Activated naive CD8-positive, alpha-beta T cell treated with anti-CD3 and anti-CD28 coated beads, Interleukin-2, amount 10 ng/mL, durations not matched to agents 7 days and 5 days (primary cell): Measurements from ENCODE around the gene CLSTN1. TPM values are rescaled to one million over a fixed set of nuclear protein-coding genes. Genes with fewer than 3 reads are reported as not detected.

Experiments used
- ATAC-seq: fragments of 150-1000 bp; cut with Tn5 transposase; one replicate; pipeline ENCODE4 v1.10.0; 2021; ENCODE audit warnings: low read depth, moderate library complexity
- POLR2A ChIA-PET: fragments of 350-600 bp; sonication (Branson Sonifier 250); formaldehyde crosslinking; loops from one replicate; lab custom pipeline; 2021; ENCODE audit warnings: antibody characterized with exemption; lab: Charles Lee
- DNase-seq: peaks from one replicate; pipeline ENCODE4 v3.0.0; 2021
- H3K27ac Mint-ChIP-seq: one replicate; pipeline ENCODE4 v1.8.0; 2022; ENCODE audit warnings: mild to moderate bottlenecking, mixed read lengths
- H3K27me3 Mint-ChIP-seq: one replicate; pipeline ENCODE4 v1.8.0; 2022; ENCODE audit warnings: mild to moderate bottlenecking, moderate library complexity, mixed read lengths
- H3K36me3 Mint-ChIP-seq: one replicate; pipeline ENCODE4 v1.8.0; 2021; ENCODE audit warnings: mild to moderate bottlenecking, mixed read lengths
- H3K4me1 Mint-ChIP-seq: one replicate; pipeline ENCODE4 v1.8.0; 2021; ENCODE audit warnings: mixed read lengths
- H3K4me3 Mint-ChIP-seq: one replicate; pipeline ENCODE4 v1.8.0; 2022; ENCODE audit warnings: mild to moderate bottlenecking, moderate library complexity, mixed read lengths
- H3K9me3 Mint-ChIP-seq: one replicate; pipeline ENCODE4 v1.8.0; 2021; ENCODE audit warnings: mixed read lengths
- total RNA-seq, 2 experiments: library from RNA; stranded (reverse); gene quantifications; one replicate each; pipeline ENCODE4 v1.2.3, GENCODE V29; 2021

Gene CLSTN1
- total RNA-seq, 2 experiments from 2014 or later: 104 to 106 TPM

DNA sequence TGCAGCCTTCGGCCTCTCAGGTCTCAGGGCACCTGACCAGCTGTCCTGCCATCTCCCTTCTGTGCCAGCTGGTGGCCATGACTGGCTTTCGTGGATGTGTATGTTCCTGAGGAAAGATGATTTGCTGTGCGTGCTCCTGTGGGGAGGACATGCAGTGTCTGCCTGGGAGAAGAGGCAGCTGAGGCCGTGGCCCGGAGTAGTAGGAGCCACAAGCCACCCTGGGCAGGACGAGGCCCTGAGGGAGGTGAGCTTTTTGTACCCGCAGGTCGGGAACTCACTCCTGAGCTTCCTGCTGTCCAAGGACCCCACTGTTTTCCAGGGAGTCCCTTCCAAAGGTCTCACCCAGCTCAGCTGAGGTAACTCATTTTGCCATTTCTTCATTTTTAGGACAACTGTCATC is 113.7 kb downstream of the CLSTN1 start:
- peaks cover 56% of the 10 kb centered on the region for H3K36me3 Mint-ChIP-seq
- H3K27ac Mint-ChIP-seq: peak overlapping the region; percentile 70
- POLR2A ChIA-PET: no interaction called here
- H3K27me3 Mint-ChIP-seq: no peaks in the 10 kb centered on the region
- peaks cover 57% of the 10 kb centered on the region for H3K4me1 Mint-ChIP-seq
- no peak for DNase-seq
- ATAC-seq: no peak
- H3K4me3 Mint-ChIP-seq: no peak overlapping the region
- H3K9me3 Mint-ChIP-seq: no peaks in the 10 kb centered on the region

DNA sequence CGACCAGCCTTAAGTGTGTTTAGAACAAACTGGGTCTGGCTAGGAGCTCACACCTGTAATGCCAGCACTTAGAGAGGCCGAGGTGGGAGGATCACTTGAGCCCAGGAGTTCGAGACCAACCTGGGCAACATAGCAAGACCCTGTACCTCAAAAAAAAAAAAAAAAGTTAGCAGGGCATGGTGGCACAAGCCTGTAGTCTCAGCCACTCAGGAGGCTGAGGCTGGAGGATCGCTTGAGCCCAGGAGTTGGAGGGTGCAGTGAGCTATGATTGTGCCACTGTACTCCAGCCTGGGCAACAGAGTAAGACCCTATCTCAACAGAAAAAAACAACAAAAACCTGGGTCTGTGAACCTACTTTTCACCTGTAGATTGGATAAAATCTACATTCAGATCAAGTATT is 117.6 kb downstream of the CLSTN1 start:
- Mint-ChIP-seq H3K9me3 (peaks cover 4% of the 10 kb centered on the region), H3K27ac (no peak overlapping the region), H3K4me1 (peaks cover 54% of the 10 kb centered on the region), H3K36me3 (peaks cover 59% of the 10 kb centered on the region), H3K4me3 (no peak overlapping the region), H3K27me3 (no peaks in the 10 kb centered on the region)
- no peak for ATAC-seq
- POLR2A ChIA-PET: interaction anchor here (0.7 to 3.9 kb wide), 4 partner anchors 10 to 118 kb away, joined by 3 to 28 read pairs (median 4); no protein-coding TSS in a partner anchor
- no peak for DNase-seq

DNA sequence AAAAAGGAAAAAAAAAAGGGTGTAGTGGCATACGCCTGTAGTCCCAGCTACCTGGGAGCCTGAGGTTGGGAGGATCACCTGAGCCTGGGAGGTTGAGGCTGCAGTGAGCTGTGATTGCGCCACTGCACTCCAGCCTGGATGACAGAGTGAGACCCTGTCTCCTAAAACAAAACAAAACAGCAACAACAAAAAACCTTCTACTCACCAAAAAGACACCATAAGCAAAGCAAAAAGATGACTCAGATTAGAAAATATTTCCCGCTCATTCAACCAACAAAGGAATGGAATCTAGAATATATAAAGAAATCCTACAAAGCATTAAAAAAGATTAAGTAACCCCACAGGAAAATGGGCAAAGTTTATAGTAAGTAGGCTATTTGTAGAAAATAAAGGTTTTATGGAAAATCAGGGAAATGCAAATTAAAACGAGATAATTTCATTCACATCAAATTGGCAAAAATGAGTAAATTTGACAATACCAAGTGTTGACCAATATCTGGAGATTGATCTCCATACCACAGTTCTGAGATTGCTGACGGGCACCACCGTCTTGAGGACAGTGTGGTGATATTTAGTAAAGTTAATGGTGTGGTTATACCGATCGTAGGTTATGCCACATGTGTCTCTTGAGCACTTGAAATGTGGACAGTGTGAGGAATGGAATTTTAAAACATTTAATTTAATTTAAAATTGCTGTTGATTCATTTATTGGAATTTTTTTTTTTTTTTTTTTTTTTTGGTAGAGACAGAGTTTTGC is 118.2 kb downstream of the CLSTN1 start:
- Mint-ChIP-seq H3K27ac (peak overlapping the region; percentile 70), H3K4me1 (peaks cover 58% of the 10 kb centered on the region), H3K27me3 (no peaks in the 10 kb centered on the region), H3K9me3 (peaks cover 4% of the 10 kb centered on the region), H3K36me3 (peaks cover 59% of the 10 kb centered on the region), H3K4me3 (peak overlapping the region; percentile 6)
- no peak for DNase-seq
- POLR2A ChIA-PET: interaction anchor here (0.7 to 3.9 kb wide), 6 partner anchors 11 to 116 kb away, joined by 4 to 28 read pairs (median 4); no protein-coding TSS in a partner anchor
- ATAC-seq: no peak

DNA sequence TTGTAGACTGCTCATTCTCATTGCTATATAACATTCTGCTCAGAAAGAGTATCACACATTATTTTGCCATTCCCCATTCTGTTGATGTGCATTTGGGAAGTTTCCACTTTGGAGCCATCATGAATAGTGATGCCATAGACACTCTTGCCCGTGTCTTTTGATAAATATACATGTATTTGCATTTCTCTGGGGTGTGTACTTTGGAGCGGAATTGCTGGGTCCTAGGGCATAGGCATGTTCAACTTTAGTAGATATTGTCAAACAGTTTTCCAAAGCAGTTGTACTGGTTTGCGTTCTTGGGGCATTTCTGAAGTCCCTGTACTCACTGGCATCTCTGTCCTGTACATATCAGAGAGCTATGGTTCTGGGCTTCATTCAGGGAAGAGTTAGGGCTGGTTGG is 120.1 kb downstream of the CLSTN1 start:
- POLR2A ChIA-PET: interaction anchor here (1.4 to 2.9 kb wide), 4 partner anchors 13 to 75 kb away, joined by 3 to 15 read pairs (median 10); partner anchors contain the start of gene PIK3CD
- no peaks in the 10 kb centered on the region for H3K27me3 Mint-ChIP-seq
- H3K27ac Mint-ChIP-seq: peak overlapping the region; percentile 87
- peaks cover 57% of the 10 kb centered on the region for H3K36me3 Mint-ChIP-seq
- no peak for ATAC-seq
- peaks cover 4% of the 10 kb centered on the region for H3K9me3 Mint-ChIP-seq
- DNase-seq: no peak
- peak overlapping the region; percentile 79 for H3K4me3 Mint-ChIP-seq
- H3K4me1 Mint-ChIP-seq: peaks cover 54% of the 10 kb centered on the region

- peak overlapping the region; percentile 79 for H3K4me3 Mint-ChIP-seq
- peaks cover 56% of the 10 kb centered on the region for H3K4me1 Mint-ChIP-seq
- peak overlapping the region; percentile 87 for H3K27ac Mint-ChIP-seq
- no peaks in the 10 kb centered on the region for H3K27me3 Mint-ChIP-seq
- POLR2A ChIA-PET: interaction anchor here (0.9 to 2.9 kb wide), 5 partner anchors 11 to 74 kb away, joined by 3 to 15 read pairs (median 6); partner anchors contain the start of gene PIK3CD
- ATAC-seq: no peak
- no peak for DNase-seq
- peaks cover 4% of the 10 kb centered on the region for H3K9me3 Mint-ChIP-seq
- H3K36me3 Mint-ChIP-seq: peaks cover 60% of the 10 kb centered on the region
Observed at GRCh38 chr1:9703165-9703509, 120.6 kb downstream of the CLSTN1 start.

DNA sequence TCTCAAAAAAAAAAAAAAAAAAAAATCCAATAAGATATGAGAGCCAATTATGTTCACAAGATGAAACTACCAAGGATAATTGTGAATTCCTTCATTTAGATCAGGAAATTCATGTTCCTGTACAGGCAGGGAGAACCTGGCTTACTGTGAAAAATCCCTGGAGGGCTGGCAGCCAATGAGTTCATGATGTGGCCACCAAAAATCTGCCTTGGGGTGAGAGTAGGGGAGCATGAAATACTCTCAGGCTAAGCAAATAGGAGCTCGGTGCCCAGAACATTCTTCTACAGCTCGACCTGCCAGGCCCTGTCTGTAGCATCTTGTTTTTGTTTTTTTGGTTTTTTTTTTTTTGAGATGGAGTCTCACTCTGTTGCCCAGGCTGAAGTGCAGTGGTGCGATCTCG is 122.1 kb downstream of the CLSTN1 start:
- no peaks in the 10 kb centered on the region for H3K27me3 Mint-ChIP-seq
- peaks cover 53% of the 10 kb centered on the region for H3K4me1 Mint-ChIP-seq
- ATAC-seq (no peak), DNase-seq (no peak)
- POLR2A ChIA-PET: interaction anchor here (0.6 to 2.9 kb wide), 3 partner anchors 9 to 26 kb away, joined by 3 to 15 read pairs (median 3); no protein-coding TSS in a partner anchor
- no peak overlapping the region for H3K27ac Mint-ChIP-seq
- no peak overlapping the region for H3K4me3 Mint-ChIP-seq
- peaks cover 53% of the 10 kb centered on the region for H3K36me3 Mint-ChIP-seq
- peaks cover 4% of the 10 kb centered on the region for H3K9me3 Mint-ChIP-seq

DNA sequence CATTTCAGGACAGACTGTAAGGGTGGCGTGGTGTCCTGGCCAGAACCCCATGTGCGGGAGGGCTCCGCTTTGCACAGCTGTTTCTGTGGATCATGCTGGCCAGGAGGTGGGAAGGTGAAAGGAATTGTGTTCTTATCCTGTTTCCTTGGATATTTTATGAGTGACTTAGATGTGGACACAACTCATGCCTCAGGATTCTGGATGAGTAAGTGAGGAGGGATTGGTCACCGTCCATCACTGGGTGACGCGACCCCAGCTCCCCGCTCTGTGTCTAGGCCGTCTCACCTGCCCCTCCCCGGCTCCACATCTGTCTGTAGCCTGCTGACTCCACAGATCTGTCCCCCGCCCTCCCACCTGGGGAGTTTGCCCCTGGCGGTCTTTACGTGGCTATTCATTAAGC is 123.4 kb downstream of the CLSTN1 start:
- Mint-ChIP-seq H3K27me3 (no peaks in the 10 kb centered on the region), H3K9me3 (peaks cover 4% of the 10 kb centered on the region), H3K27ac (peak overlapping the region; percentile 15), H3K36me3 (peaks cover 48% of the 10 kb centered on the region), H3K4me3 (no peak overlapping the region), H3K4me1 (peaks cover 48% of the 10 kb centered on the region)
- ATAC-seq (no peak), DNase-seq (no peak)
- POLR2A ChIA-PET: no interaction called here

GRCh38 chr1:9699361-9699760 is 124.4 kb downstream of the CLSTN1 start:
- DNase-seq: no peak
- no peaks in the 10 kb centered on the region for H3K27me3 Mint-ChIP-seq
- H3K4me1 Mint-ChIP-seq: peaks cover 49% of the 10 kb centered on the region
- no peak overlapping the region for H3K4me3 Mint-ChIP-seq
- no peak for ATAC-seq
- H3K9me3 Mint-ChIP-seq: peaks cover 3% of the 10 kb centered on the region
- H3K36me3 Mint-ChIP-seq: peaks cover 50% of the 10 kb centered on the region
- H3K27ac Mint-ChIP-seq: peak overlapping the region; percentile 42
- POLR2A ChIA-PET: interaction anchor here (0.6 to 0.9 kb wide), 3 partner anchors 16 to 34 kb away, joined by 4 to 5 read pairs (median 5); no protein-coding TSS in a partner anchor

DNA sequence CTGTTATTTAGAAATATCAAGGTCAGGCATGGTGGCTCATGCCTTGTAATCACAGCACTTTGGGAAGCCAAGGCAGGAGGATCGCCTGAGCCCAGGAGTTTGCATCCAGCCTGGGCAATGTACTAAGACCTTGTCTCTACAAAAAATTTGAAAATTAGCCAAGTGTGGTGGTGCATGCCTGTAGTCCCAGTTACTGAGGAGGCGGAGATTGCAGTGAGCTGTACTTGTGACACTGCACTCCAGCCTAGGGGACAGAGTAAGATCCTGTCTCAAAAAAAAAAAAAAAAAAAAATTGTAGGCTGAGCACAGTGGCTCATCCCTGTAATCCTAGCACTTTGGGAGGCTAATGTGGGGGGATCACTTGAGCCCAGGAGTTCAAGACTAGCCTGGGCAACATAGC is 127.0 kb downstream of the CLSTN1 start:
- Mint-ChIP-seq H3K4me1 (peaks cover 45% of the 10 kb centered on the region), H3K36me3 (peaks cover 40% of the 10 kb centered on the region), H3K4me3 (no peak overlapping the region), H3K27ac (no peak overlapping the region), H3K9me3 (no peaks in the 10 kb centered on the region), H3K27me3 (no peaks in the 10 kb centered on the region)
- DNase-seq (no peak), ATAC-seq (peak; percentile 36)
- POLR2A ChIA-PET: interaction anchor here (0.6 to 2.1 kb wide), 2 partner anchors 44 to 67 kb away, joined by 3 to 8 read pairs; partner anchors contain the start of gene PIK3CD

DNA sequence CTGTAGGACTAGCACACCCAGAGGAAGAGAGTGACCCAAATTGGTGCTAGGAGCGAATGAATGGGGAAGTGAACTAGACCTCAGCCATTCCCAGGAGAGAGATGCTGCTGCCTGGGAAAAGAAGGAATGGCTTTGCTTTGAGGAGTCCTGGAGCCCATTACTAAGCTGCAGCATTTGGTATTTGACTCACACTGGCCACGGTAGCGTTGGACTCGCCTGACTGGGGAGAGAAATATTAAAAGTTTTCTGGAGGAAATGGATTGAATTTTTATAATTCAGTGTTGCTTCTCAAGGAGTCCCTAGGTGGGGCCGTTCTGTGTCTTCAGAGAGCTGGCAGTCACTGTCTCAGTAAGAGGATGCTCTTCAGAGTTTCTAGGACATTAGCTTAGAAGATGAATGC is 132.1 kb downstream of the CLSTN1 start:
- no peak for DNase-seq
- POLR2A ChIA-PET: interaction anchor here (0.9 to 9.0 kb wide), 6 partner anchors 10 to 63 kb away, joined by 4 to 122 read pairs (median 45); partner anchors contain the start of gene PIK3CD
- peak overlapping the region; percentile 83 for H3K27ac Mint-ChIP-seq
- peaks cover 34% of the 10 kb centered on the region for H3K36me3 Mint-ChIP-seq
- no peaks in the 10 kb centered on the region for H3K9me3 Mint-ChIP-seq
- no peaks in the 10 kb centered on the region for H3K27me3 Mint-ChIP-seq
- H3K4me1 Mint-ChIP-seq: peaks cover 61% of the 10 kb centered on the region
- H3K4me3 Mint-ChIP-seq: peak overlapping the region; percentile 95
- ATAC-seq: no peak

DNA sequence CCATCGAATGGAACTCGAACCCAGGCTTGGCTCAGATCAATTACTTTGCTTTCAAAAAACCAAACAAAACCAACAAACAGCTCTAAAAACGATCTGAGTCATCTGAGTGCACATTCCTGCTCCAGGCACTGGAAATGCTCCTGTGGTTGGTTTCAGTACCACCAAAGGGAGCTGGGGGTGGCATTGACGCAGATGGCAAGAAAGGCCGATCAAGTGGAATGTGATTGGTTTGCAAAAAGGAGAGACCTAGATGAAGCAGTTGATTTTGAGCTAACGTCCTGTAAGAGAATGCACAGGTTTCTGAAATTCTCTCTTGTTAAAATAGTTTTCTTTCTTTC is 132.7 kb downstream of the CLSTN1 start:
- ATAC-seq: no peak
- POLR2A ChIA-PET: interaction anchor here (0.6 to 9.0 kb wide), 6 partner anchors 9 to 63 kb away, joined by 3 to 122 read pairs (median 45); partner anchors contain the start of gene PIK3CD

GRCh38 chr1:9690440-9691107 is 133.2 kb downstream of the CLSTN1 start:
- H3K9me3 Mint-ChIP-seq: no peaks in the 10 kb centered on the region
- H3K27me3 Mint-ChIP-seq: no peaks in the 10 kb centered on the region
- peak overlapping the region; percentile 83 for H3K27ac Mint-ChIP-seq
- DNase-seq: no peak
- peaks cover 34% of the 10 kb centered on the region for H3K36me3 Mint-ChIP-seq
- no peak for ATAC-seq
- H3K4me1 Mint-ChIP-seq: peaks cover 66% of the 10 kb centered on the region
- H3K4me3 Mint-ChIP-seq: peak overlapping the region; percentile 95
- POLR2A ChIA-PET: interaction anchor here (1.4 to 9.0 kb wide), 5 partner anchors 9 to 62 kb away, joined by 3 to 122 read pairs (median 83); partner anchors contain the start of gene PIK3CD

More for the DNA sequence above, 132.7 kb downstream of the CLSTN1 start:
- Mint-ChIP-seq H3K9me3 (no peaks in the 10 kb centered on the region), H3K36me3 (peaks cover 32% of the 10 kb centered on the region), H3K4me3 (peak overlapping the region; percentile 95), H3K27ac (peak overlapping the region; percentile 83), H3K27me3 (no peaks in the 10 kb centered on the region), H3K4me1 (peaks cover 62% of the 10 kb centered on the region)
- DNase-seq: no peak

GRCh38 chr1:9689971-9690381 is 133.8 kb downstream of the CLSTN1 start:
- POLR2A ChIA-PET: interaction anchor here (0.6 to 9.0 kb wide), 5 partner anchors 25 to 62 kb away, joined by 3 to 122 read pairs (median 83); partner anchors contain the start of gene PIK3CD
- Mint-ChIP-seq H3K27ac (peak overlapping the region; percentile 83), H3K4me1 (peaks cover 63% of the 10 kb centered on the region), H3K4me3 (peak overlapping the region; percentile 95), H3K9me3 (no peaks in the 10 kb centered on the region), H3K36me3 (peaks cover 30% of the 10 kb centered on the region), H3K27me3 (no peaks in the 10 kb centered on the region)
- DNase-seq (peak; percentile 49), ATAC-seq (no peak)
